Ovary (tissue), 9 donors: ENCODE data around the gene ILF2. TPM values are rescaled to one million over a fixed set of nuclear protein-coding genes. Genes with fewer than 3 reads are reported as not detected.

Experiments
- DNase-seq, 5 donors: peaks; one replicate each; pipeline ENCODE4 v3.0.0-alpha.2; 2019 to 2020
- H3K27ac ChIP-seq, 2 donors: fragments of 200-600 bp; one replicate each; pipeline versions ENCODE4 v1.5.1 to v1.8.0; 2019 to 2022
- H3K27me3 ChIP-seq: fragments of 200-600 bp; one replicate; pipeline ENCODE4 v1.8.0; 2022
- H3K36me3 ChIP-seq: fragments of 200-600 bp; sonication (generic); one replicate; pipeline ENCODE4 v1.5.1; 2019
- H3K4me1 ChIP-seq: one replicate; pipeline ENCODE4 v1.8.1; 2013; ENCODE audit warnings: mild to moderate bottlenecking, moderate library complexity; ENCODE audit not compliant: insufficient read depth
- H3K4me3 ChIP-seq: fragments of 200-600 bp; sonication (generic); one replicate; pipeline ENCODE4 v1.5.1; 2017
- H3K9me3 ChIP-seq, 2 donors: fragments of 200-600 bp in 1 of 2; sonication (generic) in 1 of 2; one replicate each; pipeline versions ENCODE4 v1.5.1 to v1.8.1; 2013 to 2019; ENCODE audit warnings: mild to moderate bottlenecking in 1 of 2, moderate library complexity in 1 of 2
- CTCF ChIP-seq, 3 donors: fragments of 450-650 bp in 2 of 3; fragments of 200-600 bp in 1 of 3; IDR thresholded peaks; one replicate each; pipeline versions ENCODE4 v1.5.1 to v1.8.0; 2016 to 2022; ENCODE audit warnings: antibody characterized with exemption in 3 of 3, mild to moderate bottlenecking in 1 of 3
- EP300 ChIP-seq: sonication (generic); formaldehyde crosslinking; IDR thresholded peaks from one replicate; pipeline ENCODE4 v1.6.1; 2017; ENCODE audit warnings: antibody characterized with exemption
- POLR2A ChIP-seq: fragments of 450-650 bp; IDR thresholded peaks from one replicate; pipeline ENCODE4 v1.6.1; 2017; ENCODE audit warnings: antibody characterized with exemption, mild to moderate bottlenecking, moderate library complexity
- WGBS, 3 donors: extraction: QIAGEN DNeasy Blood & Tissue Kit in 1 of 3; methylation state at CpG; one replicate each; pipeline versions ENCODE4 v1.1.5 to v1.1.7; 2013 to 2017; 5-methylcytosine and 5-hydroxymethylcytosine counted together
- intact Hi-C, 4 donors: fragments of 100-400 bp; cut with DNase I; formaldehyde crosslinking; loops; one replicate each; pipeline versions ENCODE4 v1.11.0 to v1.15.1; 2022 to 2023
- polyA plus RNA-seq, 2 donors: library from polyadenylated mRNA; stranded (reverse); fragments of 200-250 nt in 1 of 2; fragments of 350-450 nt in 1 of 2; fragmentation: Illumina TruSeq in 1 of 2; extraction: RNeasy Lipid Tissue Mini Kit (QIAGEN cat#74804) in 1 of 2; gene quantifications; one replicate each; pipeline ENCODE4 v1.2.3, GENCODE V29; 2013 to 2014
- total RNA-seq, 7 donors: library from RNA; depleted of rRNA in 2 of 7; stranded (reverse); fragments of >200 nt in 2 of 7; fragmentation: NEBNext Ultra II Directional in 3 of 7; extraction: Animal tissue kit (Norgen Biotek cat#: 25700) in 3 of 7; gene quantifications; one replicate each; pipeline versions ENCODE4 v1.1.0 to v1.2.4, GENCODE V29; 2016 to 2023
- donor health status: DM: no; HTN: no; CAD: no; lungs with moderate emphysema.
- donor health status: DM: no; HTN: no; CAD: no.
- donor health status: Bipolar disorder and iron deficiency.
- donor health status: DM: yes; HTN: yes; CAD: no.
- donor health status: DM: no; HTN: no; CAD: no.
- donor health status: DM: yes; HTN: yes; CAD: no.

The ILF2 gene
- total and polyA plus RNA-seq, 9 donors, result 87.3 to 206 (median 122) TPM

- TF ChIP-seq CTCF (IDR thresholded peaks at IDR 0.05) (no peak), POLR2A (no peak), EP300 (no peak)
- Histone ChIP-seq H3K9me3 (no peaks in the 10 kb centered on the region), H3K4me1 (no peaks in the 10 kb centered on the region), H3K36me3 (no peaks in the 10 kb centered on the region), H3K27me3 (no peaks in the 10 kb centered on the region), H3K4me3 (no peak overlapping the region), H3K27ac (no peak overlapping the region)
- DNase-seq, result no peak
- 92 to 96% (median 94%) methylated on average over 9 of the region's 9 CpGs for WGBS, 3 donors
- intact Hi-C loops, result no loop called here
Observed at GRCh38 chr1:153705484-153705883, 34.7 kb upstream of the ILF2 start.

GRCh38 chr1:153699768-153700167, 29.0 kb upstream of the ILF2 start:
- no peaks in the 10 kb centered on the region for H3K9me3 ChIP-seq
- intact Hi-C loops, result loop anchor here in 2 of 4 donors (2.0 to 5.0 kb wide), 2 partner anchors 29 to 43 kb away; partner anchors contain the start of gene INTS3 (in 1 of the 2)

GRCh38 chr1:153698923-153699714, 28.3 kb upstream of the ILF2 start:
- no peaks in the 10 kb centered on the region for H3K27me3 ChIP-seq
- no peak overlapping the region for H3K4me3 ChIP-seq
- peak overlapping the region; percentile 30 to 92 for H3K27ac ChIP-seq
- H3K9me3 ChIP-seq, result no peaks in the 10 kb centered on the region
- WGBS, 3 donors, result 73 to 82% (median 80%) methylated on average over 6 of the region's 6 CpGs
- no peaks in the 10 kb centered on the region for H3K36me3 ChIP-seq
- intact Hi-C loops, result loop anchor here in 2 of 4 donors (2.0 to 5.0 kb wide), 2 partner anchors 30 to 43 kb away; partner anchors contain the start of gene INTS3 (in 1 of the 2)
- DNase-seq, result no peak
- TF ChIP-seq EP300 (no peak), POLR2A (no peak), CTCF (IDR thresholded peaks at IDR 0.05) (no peak)
- H3K4me1 ChIP-seq, result peaks cover 23% of the 10 kb centered on the region

More at GRCh38 chr1:153699768-153700167, 29.0 kb upstream of the ILF2 start:
- H3K4me3 ChIP-seq, result no peak overlapping the region
- TF ChIP-seq POLR2A (no peak), CTCF (IDR thresholded peaks at IDR 0.05) (no peak), EP300 (no peak)
- no peaks in the 10 kb centered on the region for H3K27me3 ChIP-seq
- WGBS, 3 donors, result 89 to 91% (median 90%) methylated on average over 6 of the region's 6 CpGs
- H3K4me1 ChIP-seq, result peaks cover 23% of the 10 kb centered on the region
- no peaks in the 10 kb centered on the region for H3K36me3 ChIP-seq
- DNase-seq, result no peak
- peak overlapping the region in 1 of 2 donors; percentile 92 for H3K27ac ChIP-seq

GRCh38 chr1:153698020-153698922, 27.5 kb upstream of the ILF2 start:
- Histone ChIP-seq H3K27ac (peak overlapping the region; percentile 81 to 92), H3K36me3 (no peaks in the 10 kb centered on the region), H3K4me1 (peaks cover 23% of the 10 kb centered on the region), H3K27me3 (no peaks in the 10 kb centered on the region), H3K9me3 (no peaks in the 10 kb centered on the region), H3K4me3 (no peak overlapping the region)
- TF ChIP-seq POLR2A (no peak), CTCF (IDR thresholded peaks at IDR 0.05) (no peak), EP300 (no peak)
- WGBS, 3 donors, result 17 to 24% (median 20%) methylated on average over 29 of the region's 29 CpGs
- intact Hi-C loops, result loop anchor here in 2 of 4 donors (2.0 to 5.0 kb wide), 2 partner anchors 31 to 44 kb away; partner anchors contain the start of gene INTS3 (in 1 of the 2)
- DNase-seq, result peak; percentile 80 to 86 (median 82)
